Loucy (cell line): Measurements from ENCODE around the gene GSK3B.

Experiments used
- H2AFZ ChIP-seq: fragments of 200-600 bp; sonication (generic); 2 replicates; pipeline ENCODE4 v1.6.0; 2016; ENCODE audit warnings: antibody characterized with exemption, mild to moderate bottlenecking, low read length, moderate library complexity
- H3F3A ChIP-seq: fragments of 200-600 bp; 2 replicates; pipeline ENCODE4 v1.6.0; 2016; ENCODE audit warnings: antibody characterized with exemption, low read depth, mild to moderate bottlenecking
- H3K27me3 ChIP-seq: fragments of 200-600 bp; sonication (generic); 2 replicates; pipeline ENCODE4 v1.6.1; 2014; ENCODE audit warnings: low read length, mild to moderate bottlenecking; ENCODE audit not compliant: insufficient read depth, poor library complexity, severe bottlenecking
- H3K36me3 ChIP-seq: fragments of 200-600 bp; sonication (generic); 2 replicates; pipeline ENCODE4 v1.6.1; 2016; ENCODE audit warnings: low read length; ENCODE audit not compliant: insufficient read depth
- H3K4me1 ChIP-seq: fragments of 200-600 bp; sonication (generic); 2 replicates; pipeline ENCODE4 v1.5.1; 2014; ENCODE audit warnings: low read length, mild to moderate bottlenecking; ENCODE audit not compliant: insufficient read depth, poor library complexity, severe bottlenecking
- H3K4me2 ChIP-seq: fragments of 200-600 bp; sonication (generic); 2 replicates; pipeline ENCODE4 v1.6.0; 2014; ENCODE audit warnings: antibody characterized with exemption, low read length, low read depth, mild to moderate bottlenecking; ENCODE audit not compliant: poor library complexity, severe bottlenecking
- H3K4me3 ChIP-seq: fragments of 200-600 bp; sonication (generic); 2 replicates; pipeline ENCODE4 v1.5.1; 2014; ENCODE audit warnings: low read length, mild to moderate bottlenecking, mixed read lengths; ENCODE audit not compliant: poor library complexity, severe bottlenecking
- H3K79me2 ChIP-seq: fragments of 200-600 bp; sonication (generic); 2 replicates; pipeline ENCODE4 v1.6.1; 2014; ENCODE audit warnings: low read length; ENCODE audit not compliant: insufficient read depth
- H3K9ac ChIP-seq: fragments of 200-600 bp; sonication (generic); 2 replicates; pipeline ENCODE4 v1.6.0; 2014; ENCODE audit warnings: mild to moderate bottlenecking, low read depth, low read length, moderate library complexity; ENCODE audit not compliant: poor library complexity, severe bottlenecking
- H3K9me2 ChIP-seq: fragments of 200-600 bp; sonication (generic); replicated peaks from 2 replicates; pipeline ENCODE4 v1.6.1; 2016; ENCODE audit warnings: low read depth, low read length, mixed read lengths
- H3K9me3 ChIP-seq: fragments of 200-600 bp; sonication (generic); 2 replicates; pipeline ENCODE4 v1.6.1; 2014; ENCODE audit warnings: mild to moderate bottlenecking, antibody characterized with exemption, low read length, low read depth; ENCODE audit not compliant: insufficient read depth
- H4K20me1 ChIP-seq: fragments of 200-600 bp; sonication (generic); 2 replicates; pipeline ENCODE4 v1.6.0; 2014; ENCODE audit warnings: antibody characterized with exemption, low read length, mild to moderate bottlenecking; ENCODE audit not compliant: insufficient read depth, poor library complexity, severe bottlenecking
- CTCF ChIP-seq: fragments of 200-600 bp; sonication (generic); conservative IDR thresholded peaks from 2 replicates; pipeline ENCODE4 v1.5.1; 2014; ENCODE audit warnings: mild to moderate bottlenecking, antibody characterized with exemption, low read length
- EZH2phosphoT487 ChIP-seq: fragments of 200-600 bp; IDR thresholded peaks from 2 replicates; pipeline ENCODE4 v1.6.1; 2018; ENCODE audit warnings: antibody characterized with exemption, mild to moderate bottlenecking, moderate library complexity, borderline replicate concordance

Gene GSK3B

DNA sequence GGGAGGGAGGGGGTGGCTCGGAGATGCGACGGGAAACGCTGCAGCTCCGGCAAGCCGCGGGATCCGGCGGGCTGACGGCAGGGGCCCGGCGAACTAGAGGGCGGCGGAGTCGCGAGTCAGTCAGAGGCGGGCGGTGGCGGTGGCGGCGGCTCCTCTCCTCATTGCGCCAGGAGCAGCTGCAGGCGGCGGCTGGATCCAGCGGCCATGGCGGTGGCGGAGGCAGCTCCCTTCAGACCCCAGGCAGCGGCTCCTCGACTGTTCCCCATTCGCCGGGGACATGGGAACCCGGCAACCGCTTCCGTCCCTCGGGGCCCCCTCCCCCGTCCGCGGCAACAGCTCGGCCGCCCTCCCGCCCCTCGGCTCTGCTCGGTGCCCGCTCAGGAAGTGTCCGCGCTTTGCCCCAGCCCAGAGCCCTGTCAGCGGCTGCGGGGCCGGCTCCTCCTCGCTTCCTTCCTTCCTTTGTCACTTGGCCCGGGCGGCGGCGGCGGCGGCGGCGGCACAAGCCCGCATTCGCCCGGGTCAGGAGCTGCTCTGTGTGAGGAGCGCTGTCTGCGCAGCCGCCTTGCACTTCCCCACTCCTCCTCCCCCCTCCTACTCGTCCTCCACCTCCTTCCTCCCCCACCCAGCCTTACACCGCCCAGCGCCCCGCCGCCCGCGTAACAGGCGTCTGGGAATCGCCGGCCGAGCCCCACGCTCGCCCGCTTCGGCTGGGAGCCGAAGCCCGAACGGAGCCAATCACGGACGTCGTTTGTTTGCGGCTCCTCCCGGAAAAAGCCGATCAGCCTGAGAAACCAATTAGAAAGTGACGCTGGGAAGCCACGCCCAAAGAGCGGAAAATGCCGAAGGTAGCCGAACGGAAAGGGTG lies at the start of gene GSK3B:
GSK3B (minus strand) TSS at position 537 of the 865 bp plus-strand sequence. CDS start 1,013 bp downstream, outside the sequence.
- H3K9me2 ChIP-seq = no peaks in the 10 kb centered on the region
- H3F3A ChIP-seq = peaks cover 9% of the 10 kb centered on the region; the same call in 1 of the 2 replicates
- 0 out of 2 replicates have a peak, but pooled peaks cover 5% of the 10 kb centered on the region for H3K36me3 ChIP-seq
- H3K4me1 ChIP-seq = peaks cover 44% of the 10 kb centered on the region
- no peaks in the 10 kb centered on the region for H3K9me3 ChIP-seq
- peak within 1 kb of the TSS; percentile 97 for H3K4me2 ChIP-seq
- peaks cover 75% of the 10 kb centered on the region for H3K79me2 ChIP-seq
- H3K9ac ChIP-seq = peak within 1 kb of the TSS; percentile 97
- H3K27me3 ChIP-seq = no peaks in the 10 kb centered on the region
- H4K20me1 ChIP-seq = peaks cover 45% of the 10 kb centered on the region
- TF ChIP-seq CTCF (no peak), EZH2phosphoT487 (no peak)
- peak within 1 kb of the TSS; percentile 39 for H2AFZ ChIP-seq
- peak within 1 kb of the TSS; percentile 99 for H3K4me3 ChIP-seq

- Histone ChIP-seq H2AFZ (no peak overlapping the region), H3K9ac (no peak overlapping the region), H3K4me2 (no peak overlapping the region), H3K36me3 (no peaks in the 10 kb centered on the region), H3K4me1 (peaks cover 25% of the 10 kb centered on the region), H3K9me2 (no peaks in the 10 kb centered on the region), H3K27me3 (no peaks in the 10 kb centered on the region), H3K79me2 (no peaks in the 10 kb centered on the region), H3K4me3 (no peak overlapping the region), H3F3A (no peaks in the 10 kb centered on the region), H3K9me3 (no peaks in the 10 kb centered on the region), H4K20me1 (no peaks in the 10 kb centered on the region)
- TF ChIP-seq CTCF (no peak), EZH2phosphoT487 (no peak)
Measured at GRCh38 chr3:120143676-120144075, 49.4 kb upstream of the GSK3B start.

GRCh38 chr3:120142236-120142635 lies 48.0 kb upstream of the GSK3B start:
- no peaks in the 10 kb centered on the region for H3K9me3 ChIP-seq

More at GRCh38 chr3:120142236-120142635, 48.0 kb upstream of the GSK3B start:
- Histone ChIP-seq H3K79me2 (no peaks in the 10 kb centered on the region), H3K4me2 (no peak overlapping the region), H2AFZ (no peak overlapping the region), H3K36me3 (no peaks in the 10 kb centered on the region), H4K20me1 (no peaks in the 10 kb centered on the region), H3K9me2 (no peaks in the 10 kb centered on the region), H3K9ac (no peak overlapping the region), H3F3A (no peaks in the 10 kb centered on the region), H3K4me1 (peaks cover 11% of the 10 kb centered on the region), H3K27me3 (no peaks in the 10 kb centered on the region), H3K4me3 (no peak overlapping the region)
- TF ChIP-seq CTCF (no peak), EZH2phosphoT487 (no peak)
